Dedifferentiated amniotic fluid mesenchymal stem cell (primary cell): Measurements from ENCODE around the gene VSIG8.

Experiments used
- DNase-seq: peaks from one replicate; pipeline ENCODE4 v3.0.0-alpha.2; 2016; ENCODE audit errors: extremely low spot score

The VSIG8 gene

GRCh38 chr1:159856576-159856975 lies 5.9 kb downstream of the VSIG8 start:
- no peak for DNase-seq

GRCh38 chr1:159855709-159856108 lies 6.7 kb downstream of the VSIG8 start:
- no peak for DNase-seq

GRCh38 chr1:159854693-159855192 lies 7.7 kb downstream of the VSIG8 start:
- peak; percentile 65 for DNase-seq

GRCh38 chr1:159854116-159854692 lies 8.3 kb downstream of the VSIG8 start:
- DNase-seq: peak; percentile 31

GRCh38 chr1:159853417-159854115 lies 8.9 kb downstream of the VSIG8 start:
- DNase-seq: peak; percentile 64

- DNase-seq: no peak
Observed at GRCh38 chr1:159851407-159851806, 11.1 kb downstream of the VSIG8 start.

- DNase-seq: no peak
Observed at GRCh38 chr1:159849626-159850366, 12.7 kb downstream of the VSIG8 start.

- no peak for DNase-seq
Observed at GRCh38 chr1:159848326-159848725, 14.1 kb downstream of the VSIG8 start.

GRCh38 chr1:159847231-159847630 lies 15.2 kb downstream of the VSIG8 start:
- no peak for DNase-seq

- DNase-seq: no peak
Observed at GRCh38 chr1:159845751-159846629, 16.5 kb downstream of the VSIG8 start.

- DNase-seq: no peak
Observed at GRCh38 chr1:159843459-159843858, 19.0 kb downstream of the VSIG8 start.

GRCh38 chr1:159841749-159842148 lies 20.7 kb downstream of the VSIG8 start:
- DNase-seq: no peak

- DNase-seq: no peak
Observed at GRCh38 chr1:159839116-159839849, 23.2 kb downstream of the VSIG8 start.

GRCh38 chr1:159838715-159839114 lies 23.7 kb downstream of the VSIG8 start:
- no peak for DNase-seq

- DNase-seq: no peak
Observed at GRCh38 chr1:159835862-159836525, 26.5 kb downstream of the VSIG8 start.

- no peak for DNase-seq
Observed at GRCh38 chr1:159835356-159835755, 27.1 kb downstream of the VSIG8 start.

- no peak for DNase-seq
Observed at GRCh38 chr1:159832309-159832708, 30.1 kb downstream of the VSIG8 start.

- DNase-seq: no peak
Observed at GRCh38 chr1:159831412-159832141, 30.9 kb downstream of the VSIG8 start.

- no peak for DNase-seq
Observed at GRCh38 chr1:159830722-159831121, 31.7 kb downstream of the VSIG8 start.
